HepG2 (cell line): ENCODE results near the gene KIAA1328. TPM values are rescaled to one million over a fixed set of nuclear protein-coding genes. Genes with fewer than 3 reads are reported as not detected.

Experiments
- ATAC-seq: fragments of 200-7000 bp; cut with Tn5 transposase; 3 replicates; pipeline ENCODE4 v1.9.1; 2020; ENCODE audit warnings: mild to moderate bottlenecking, moderate library complexity
- BruUV-seq: library from RNA; stranded (reverse); fragments of 400-500 nt; replicated peaks from 2 replicates; lab custom pipeline; 2021; lab: Mats Ljungman, UMichigan
- CTCF ChIA-PET: fragments of 300-600 bp; formaldehyde crosslinking; extraction: SDS; loops from one replicate; lab custom pipeline; 2021; ENCODE audit warnings: low total read pairs, inconsistent platforms, low intra/inter-chr PET ratio; lab: Yijun Ruan, JAX
- POLR2A ChIA-PET: fragments of 350-600 bp; sonication (Branson Sonifier 250); formaldehyde crosslinking; loops from one replicate; lab custom pipeline; 2020; ENCODE audit warnings: antibody characterized with exemption, inconsistent platforms; lab: Yijun Ruan, JAX
- DNase-seq: peaks from one replicate; pipeline ENCODE4 v3.0.0-alpha.2; 2015; ENCODE audit warnings: low spot score
- FAIRE-seq: peaks from 3 replicates; lab custom pipeline; 2011; peaks lifted over from hg19 to GRCh38; lab: Jason Lieb, UNC
- H2AFZ ChIP-seq: one replicate; pipeline ENCODE4 v1.6.1; 2011; ENCODE audit warnings: low read length, inconsistent platforms
- H3K27ac ChIP-seq: fragments of 300-600 bp; 3 replicates; pipeline ENCODE4 v1.8.0; 2011; ENCODE audit warnings: mixed run types, mild to moderate bottlenecking, mixed read lengths, low read length, inconsistent platforms; ENCODE audit not compliant: insufficient read depth; ENCODE audit errors: extremely low read length
- H3K27me3 ChIP-seq, 2 experiments: fragments of 200-600 bp in 1 of 2; 2 replicates in 1 of 2; 3 replicates in 1 of 2; pipeline versions ENCODE4 v1.6.0 to v1.8.0; 2011; ENCODE audit warnings: low read length in 2 of 2, mild to moderate bottlenecking in 2 of 2, moderate library complexity in 2 of 2, inconsistent platforms in 1 of 2; ENCODE audit not compliant: insufficient read depth in 2 of 2, control insufficient read depth in 1 of 2
- H3K36me3 ChIP-seq, 2 experiments: fragments of 200-600 bp in 1 of 2; replicated peaks in 1 of 2; 2 replicates in 1 of 2; 3 replicates in 1 of 2; pipeline versions ENCODE4 v1.5.1 to v1.8.0; 2011; ENCODE audit warnings: low read length in 2 of 2, inconsistent platforms in 1 of 2; ENCODE audit not compliant: insufficient read depth in 2 of 2, control insufficient read depth in 1 of 2
- H3K4me1 ChIP-seq: 2 replicates; pipeline ENCODE4 v1.5.1; 2012; ENCODE audit warnings: low read length, inconsistent platforms; ENCODE audit not compliant: insufficient read depth
- H3K4me2 ChIP-seq: 2 replicates; pipeline ENCODE4 v1.6.0; 2011; ENCODE audit warnings: low read depth, low read length, inconsistent platforms
- H3K4me3 ChIP-seq, 3 experiments: fragments of 200-600 bp in 1 of 3; sonication (generic), shearing (Covaris generic) in 1 of 3; replicated peaks in 1 of 3; 2 replicates each; pipeline ENCODE4 v1.5.1; 2011 to 2016; ENCODE audit warnings: low read length in 3 of 3, inconsistent platforms in 2 of 3, low read depth in 2 of 3, mild to moderate bottlenecking in 2 of 3, control low read depth in 1 of 3, mixed read lengths in 1 of 3; ENCODE audit not compliant: insufficient read depth in 1 of 3
- H3K79me2 ChIP-seq: one replicate; pipeline ENCODE4 v1.6.1; 2011; ENCODE audit warnings: low read length, inconsistent platforms; ENCODE audit not compliant: insufficient read depth
- H3K9ac ChIP-seq: 2 replicates; pipeline ENCODE4 v1.6.0; 2011; ENCODE audit warnings: mild to moderate bottlenecking, low read depth, low read length, inconsistent platforms; ENCODE audit not compliant: insufficient read depth
- H3K9me3 ChIP-seq: 2 replicates; pipeline ENCODE4 v1.5.1; 2012; ENCODE audit warnings: mild to moderate bottlenecking, low read length
- H4K20me1 ChIP-seq: 2 replicates; pipeline ENCODE4 v1.6.0; 2011; ENCODE audit warnings: inconsistent platforms, mild to moderate bottlenecking, low read length, moderate library complexity; ENCODE audit not compliant: insufficient read depth
- CBX5 ChIP-seq: sonication (generic); formaldehyde crosslinking; IDR thresholded peaks from 2 replicates; pipeline ENCODE4 v1.4.0; 2020; ENCODE audit warnings: missing genetic modification reagents, borderline replicate concordance
- CSRNP1 ChIP-seq: sonication (generic); formaldehyde crosslinking; IDR thresholded peaks from 2 replicates; pipeline ENCODE4 v1.8.1; 2023; ENCODE audit warnings: mild to moderate bottlenecking, missing genetic modification reagents
- KDM5B ChIP-seq: sonication (generic); formaldehyde crosslinking; IDR thresholded peaks from 2 replicates; pipeline ENCODE4 v1.4.0; 2020; ENCODE audit warnings: missing genetic modification reagents, mild to moderate bottlenecking, borderline replicate concordance
- MED13 ChIP-seq: sonication (generic); formaldehyde crosslinking; IDR thresholded peaks from 2 replicates; pipeline ENCODE4 v1.5.0; 2020; ENCODE audit warnings: missing genetic modification reagents
- MXI1 ChIP-seq: IDR thresholded peaks from 3 replicates; pipeline ENCODE4 v1.6.1; 2012; ENCODE audit warnings: low read depth, low read length, inconsistent platforms, borderline replicate concordance
- PRPF4 ChIP-seq: fragments of 200-400 bp; formaldehyde crosslinking; IDR thresholded peaks from 2 replicates; pipeline ENCODE4 v1.6.1; 2016; ENCODE audit warnings: low read length, low read depth; ENCODE audit not compliant: poor library complexity, severe bottlenecking
- RFXANK ChIP-seq: IDR thresholded peaks from 2 replicates; pipeline ENCODE4 v1.6.1; 2016
- SMAD3 ChIP-seq: sonication (generic); formaldehyde crosslinking; IDR thresholded peaks from 2 replicates; pipeline ENCODE4 v1.4.0; 2020; ENCODE audit warnings: missing genetic modification reagents
- ZBTB14 ChIP-seq: sonication (generic); formaldehyde crosslinking; IDR thresholded peaks from 2 replicates; pipeline ENCODE4 v1.4.0; 2020; ENCODE audit warnings: missing genetic modification reagents
- ZNF792 ChIP-seq: IDR thresholded peaks from 2 replicates; pipeline ENCODE4 v1.6.1; 2016
- in situ Hi-C: cut with HindIII; loops from 2 replicates; pipeline ENCODE4 v1.10.0; 2017; ENCODE audit warnings: low pct_unique_long_range_greater_than_20kb; ENCODE audit not compliant: extremely low pct_ligation_motif_present
- intact Hi-C: fragments of 100-400 bp; cut with micrococcal nuclease; formaldehyde crosslinking; loops from one replicate; pipeline ENCODE4 v1.10.0; 2022; ENCODE audit not compliant: unreplicated experiment
- polyA plus RNA-seq, 8 experiments: library from polyadenylated mRNA; depleted of rRNA in 3 of 8; stranded (reverse) in 7 of 8; unstranded in 1 of 8; fragments of >200 nt; fragmentation: Illumina TruSeq in 4 of 8; extraction: Trizol in 4 of 8; gene quantifications; 2 replicates each; pipeline versions ENCODE4 v1.2.1 to v1.2.3, GENCODE V29; 2011 to 2016; ENCODE audit warnings: low read depth in 4 of 8, missing spikeins in 1 of 8, mixed read lengths in 1 of 8; ENCODE audit not compliant: insufficient read depth in 1 of 8
- total RNA-seq, 5 experiments: library from RNA; depleted of rRNA; stranded (reverse); fragments of >200 nt; fragmentation: Illumina TruSeq; extraction: Trizol; gene quantifications; 2 replicates each; pipeline ENCODE4 v1.2.3, GENCODE V29; 2016; ENCODE audit warnings: low read depth in 1 of 5

Gene KIAA1328
- total and polyA plus RNA-seq, 2 of the 13 experiments (the other 11 are each of a cell fraction or from before 2014, with no cell fraction given), result 4.1 to 6.0 TPM

- TF ChIP-seq CSRNP1 (CRISPR knock-in tag) (no peak), ZBTB14 (CRISPR knock-in tag) (no peak), RFXANK (CRISPR knock-in tag) (no peak), KDM5B (CRISPR knock-in tag) (no peak)
Measured at GRCh38 chr18:37006742-37007141, 177.8 kb downstream of the KIAA1328 start (continued).

- in situ Hi-C loops (no loop called here), intact Hi-C loops (no loop called here)
- H3K79me2 ChIP-seq, result no peaks in the 10 kb centered on the region
- no peak for FAIRE-seq
- H3K4me1 ChIP-seq, result no peaks in the 10 kb centered on the region
- H3K9ac ChIP-seq, result no peak overlapping the region
- no peak for ATAC-seq
- no peak overlapping the region for H3K27ac ChIP-seq
- H4K20me1 ChIP-seq, result no peaks in the 10 kb centered on the region
- no peak overlapping the region for H3K4me3 ChIP-seq
- ChIA-PET POLR2A (no interaction called here), CTCF (no interaction called here)
- DNase-seq, result no peak
- H2AFZ ChIP-seq, result no peak overlapping the region
- H3K4me2 ChIP-seq, result no peak overlapping the region
- no peaks in the 10 kb centered on the region for H3K27me3 ChIP-seq
- TF ChIP-seq CBX5 (CRISPR knock-in tag), result no peak
- no peak for TF ChIP-seq SMAD3 (CRISPR knock-in tag)
- TF ChIP-seq MXI1, result no peak
- TF ChIP-seq PRPF4, result no peak
- no peak for TF ChIP-seq MED13 (CRISPR knock-in tag)
- TF ChIP-seq ZNF792 (CRISPR knock-in tag), result no peak
- no TSS peak for BruUV-seq
- H3K9me3 ChIP-seq, result peaks cover 10% of the 10 kb centered on the region; the same call in 1 of the 2 replicates
- no peaks in the 10 kb centered on the region for H3K36me3 ChIP-seq
Measured at GRCh38 chr18:37012452-37012851, 183.5 kb downstream of the KIAA1328 start.
